Heart left ventricle (tissue), 16 donors: ENCODE data around the gene TSHZ1. TPM values are rescaled to one million over a fixed set of nuclear protein-coding genes. Genes with fewer than 3 reads are reported as not detected.
A peak's percentile ranks its signal among the peaks of the same experiment; 100 is the strongest.

ENCODE experiments used
- ATAC-seq, 4 donors: fragments of 200-7000 bp; cut with Tn5 transposase; one replicate each; pipeline ENCODE4 v1.9.1; 2020 to 2022; ENCODE audit warnings: moderate library complexity in 4 of 4, mild to moderate bottlenecking in 3 of 4, moderate number of reproducible peaks in 1 of 4
- DNase-seq, 5 donors: peaks; one replicate each; pipeline ENCODE4 v3.0.0-alpha.2; 2020
- H3K27ac ChIP-seq, 12 donors: fragments of 200-600 bp; sonication (generic) in 4 of 12; one replicate each; pipeline versions ENCODE4 v1.5.0 to v1.8.0; 2016 to 2022; ENCODE audit warnings: mild to moderate bottlenecking in 2 of 12
- H3K27me3 ChIP-seq, 9 donors: fragments of 200-600 bp; sonication (generic) in 2 of 9; one replicate each; pipeline versions ENCODE4 v1.5.1 to v1.8.0; 2016 to 2022; ENCODE audit warnings: mild to moderate bottlenecking in 3 of 9
- H3K36me3 ChIP-seq, 9 donors: fragments of 200-600 bp; sonication (generic) in 2 of 9; one replicate each; pipeline versions ENCODE4 v1.5.0 to v1.8.0; 2018 to 2022; ENCODE audit warnings: mild to moderate bottlenecking in 2 of 9
- H3K4me1 ChIP-seq, 12 donors: fragments of 200-600 bp; sonication (generic) in 4 of 12; one replicate each; pipeline versions ENCODE4 v1.5.0 to v1.8.0; 2016 to 2022; ENCODE audit warnings: mild to moderate bottlenecking in 3 of 12
- H3K4me3 ChIP-seq, 12 donors: fragments of 200-600 bp; sonication (generic) in 4 of 12; one replicate each; pipeline versions ENCODE4 v1.5.0 to v1.8.0; 2017 to 2022; ENCODE audit warnings: mild to moderate bottlenecking in 9 of 12, moderate library complexity in 4 of 12
- H3K9me3 ChIP-seq, 12 donors: fragments of 200-600 bp; sonication (generic) in 4 of 12; one replicate each; pipeline versions ENCODE4 v1.5.0 to v1.8.0; 2016 to 2022; ENCODE audit warnings: mild to moderate bottlenecking in 1 of 12
- POLR2A ChIP-seq, 2 donors: fragments of 450-650 bp; IDR thresholded peaks; one replicate each; pipeline ENCODE4 v1.6.1; 2017; ENCODE audit warnings: antibody characterized with exemption in 2 of 2, mild to moderate bottlenecking in 2 of 2, moderate library complexity in 2 of 2
- WGBS, 4 donors: extraction: QIAGEN DNeasy Blood & Tissue Kit in 2 of 4; methylation state at CpG; one replicate each; pipeline versions ENCODE4 v1.1.5 to v1.1.7; 2013 to 2018; 5-methylcytosine and 5-hydroxymethylcytosine counted together
- intact Hi-C, 10 donors: fragments of 100-400 bp; cut with DNase I; formaldehyde crosslinking; loops; one replicate each; pipeline versions ENCODE4 v1.11.1 to v1.14.2; 2022
- long read RNA-seq, 3 donors: library from polyadenylated mRNA; unstranded; transcript quantifications; one replicate each; pipeline ENCODE4 v2.0.0, GENCODE V29; 2020 to 2021
- polyA plus RNA-seq, 2 donors: library from polyadenylated mRNA; stranded (reverse); fragments of 200-250 nt; gene quantifications; one replicate each; pipeline ENCODE4 v1.2.3, GENCODE V29; 2013
- total RNA-seq, 9 donors: library from RNA; depleted of rRNA in 2 of 9; stranded (reverse); fragments of >200 nt in 2 of 9; fragmentation: NEBNext Ultra II Directional in 3 of 9; extraction: Animal tissue kit (Norgen Biotek cat#: 25700) in 3 of 9; gene quantifications; one replicate each; pipeline versions ENCODE4 v1.1.0 to v1.2.4, GENCODE V29; 2016 to 2023
- TF ChIP-seq, protein P1 (sequence below), 12 donors: fragments of 200-600 bp; sonication (generic) in 4 of 12; IDR thresholded peaks; one replicate each; pipeline versions ENCODE4 v1.5.0 to v1.8.0; 2018 to 2022; ENCODE audit warnings: antibody characterized with exemption in 12 of 12, mild to moderate bottlenecking in 5 of 12
- donor health status: ischemic (EF 13 %, LVEDD 7.1; RV severe dilation, severe dysfunction).
- donor health status: healthy with polysubstance abuse.
- donor health status: DM: no; HTN: yes; CAD: no.
- donor health status: DM: no; HTN: no; CAD: no.
- donor health status: ischemic (EF 25% LVEDD 6.9; RV normal size, moderate dysfunction).
- donor health status: ischemic (EF 25% LVEDD 5.7; RV mildly dilated, moderate dysfunction).
- donor health status: healthy.
- donor health status: DM: yes; HTN: yes; CAD: no.
- donor health status: ischemic (EF 35%, LVEDD 5.7; RV mildly dilated, moderate dysfunction).
- donor health status: nonischemic (EF 11% LVEDD 7.7; RV severe dilation, severe dysfunction).
- donor health status: DM: yes; HTN: yes; CAD: no.
- donor health status: PGD.
- donor health status: ischemic (EF 29% LVEDD 5.4; RV normal size, mild dysfunction).
- donor health status: nonischemic (EF 23%, LVEDD 6.1; RV moderate dilation, normal function).

TSHZ1 gene, protein sequence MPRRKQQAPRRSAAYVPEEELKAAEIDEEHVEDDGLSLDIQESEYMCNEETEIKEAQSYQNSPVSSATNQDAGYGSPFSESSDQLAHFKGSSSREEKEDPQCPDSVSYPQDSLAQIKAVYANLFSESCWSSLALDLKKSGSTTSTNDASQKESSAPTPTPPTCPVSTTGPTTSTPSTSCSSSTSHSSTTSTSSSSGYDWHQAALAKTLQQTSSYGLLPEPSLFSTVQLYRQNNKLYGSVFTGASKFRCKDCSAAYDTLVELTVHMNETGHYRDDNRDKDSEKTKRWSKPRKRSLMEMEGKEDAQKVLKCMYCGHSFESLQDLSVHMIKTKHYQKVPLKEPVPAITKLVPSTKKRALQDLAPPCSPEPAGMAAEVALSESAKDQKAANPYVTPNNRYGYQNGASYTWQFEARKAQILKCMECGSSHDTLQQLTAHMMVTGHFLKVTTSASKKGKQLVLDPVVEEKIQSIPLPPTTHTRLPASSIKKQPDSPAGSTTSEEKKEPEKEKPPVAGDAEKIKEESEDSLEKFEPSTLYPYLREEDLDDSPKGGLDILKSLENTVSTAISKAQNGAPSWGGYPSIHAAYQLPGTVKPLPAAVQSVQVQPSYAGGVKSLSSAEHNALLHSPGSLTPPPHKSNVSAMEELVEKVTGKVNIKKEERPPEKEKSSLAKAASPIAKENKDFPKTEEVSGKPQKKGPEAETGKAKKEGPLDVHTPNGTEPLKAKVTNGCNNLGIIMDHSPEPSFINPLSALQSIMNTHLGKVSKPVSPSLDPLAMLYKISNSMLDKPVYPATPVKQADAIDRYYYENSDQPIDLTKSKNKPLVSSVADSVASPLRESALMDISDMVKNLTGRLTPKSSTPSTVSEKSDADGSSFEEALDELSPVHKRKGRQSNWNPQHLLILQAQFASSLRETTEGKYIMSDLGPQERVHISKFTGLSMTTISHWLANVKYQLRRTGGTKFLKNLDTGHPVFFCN (N-terminal part only)
- 10 to 100 TPM; 14.7 to 27.9 (median 19.5) TPM for total RNA-seq
- polyA plus RNA-seq, result 1 to 10 TPM; 7.5 to 8.8 TPM
- long read RNA-seq, donor 1, full-length matches to known transcripts, result 17 of 20 reads
- long read RNA-seq, donor 1, partial matches to known transcripts, result 0 of 20 reads
- long read RNA-seq, donor 1, other reads (novel, unspliced or antisense), result 3 of 20 reads
- long read RNA-seq, donor 2, full-length matches to known transcripts, result 31 of 31 reads
- long read RNA-seq, donor 2, partial matches to known transcripts, result 0 of 31 reads
- long read RNA-seq, donor 2, other reads (novel, unspliced or antisense), result 0 of 31 reads
- long read RNA-seq, donor 3, full-length matches to known transcripts, result 24 of 25 reads
- long read RNA-seq, donor 3, partial matches to known transcripts, result 0 of 25 reads
- long read RNA-seq, donor 3, other reads (novel, unspliced or antisense), result 1 of 25 reads

DNA sequence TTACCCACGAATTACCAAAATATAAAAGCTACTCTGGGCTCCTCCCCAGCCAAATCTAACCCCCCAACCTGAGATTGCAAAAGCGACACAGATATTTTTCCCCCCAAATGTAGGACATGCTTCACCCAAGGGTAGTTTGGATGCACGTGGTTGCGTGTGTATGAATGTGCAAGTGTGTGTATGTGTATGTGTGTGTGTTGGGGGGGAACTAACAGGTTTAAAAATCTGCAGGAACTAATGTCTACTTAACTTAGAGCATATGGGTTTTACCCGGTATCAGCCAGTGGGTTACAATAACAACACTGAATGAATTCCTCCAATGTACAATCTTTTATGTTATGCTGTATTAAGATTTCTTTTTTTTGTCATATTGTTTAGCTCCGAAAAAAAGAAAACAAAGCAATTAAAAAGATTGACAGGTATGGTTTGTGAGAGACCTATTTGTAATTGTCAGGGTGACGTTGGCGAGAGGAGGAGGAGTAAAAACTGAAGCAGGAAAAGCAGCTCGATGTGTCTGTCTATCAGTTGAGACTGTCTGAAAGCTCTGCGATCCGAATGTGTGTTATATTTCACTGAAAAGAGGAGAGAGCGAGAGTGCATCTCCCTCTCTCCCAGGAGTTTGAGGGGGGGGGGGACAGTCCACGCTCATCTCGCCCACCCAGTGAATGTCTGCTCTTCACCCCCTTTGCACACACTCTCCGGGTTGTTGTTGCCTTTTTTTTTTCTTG lies at the start of gene TSHZ1:
TSS of gene TSHZ1 (plus strand) at position 524 of the 728 bp plus-strand sequence. CDS start 1,080 bp downstream, outside the sequence.
- Histone ChIP-seq H3K27ac (peak within 1 kb of the TSS; percentile 96 to 100 (median 99)), H3K9me3 (no peaks in the 10 kb centered on the region), H3K4me1 (peaks cover 7 to 61% (median 48%) of the 10 kb centered on the region in 12 donors), H3K27me3 (no peaks in the 10 kb centered on the region), H3K36me3 (no peaks in the 10 kb centered on the region), H3K4me3 (peak within 1 kb of the TSS; percentile 61 to 99 (median 96))
- DNase-seq (peak in 4 of 5 donors; percentile 58 to 79 (median 66)), ATAC-seq (peak; percentile 43 to 71 (median 54))
- intact Hi-C loops, result loop anchor here in 4 of 10 donors (2.0 to 10.0 kb wide), 4 partner anchors 37 to 247 kb away; no protein-coding TSS in a partner anchor
- TF ChIP-seq, protein P1, sequence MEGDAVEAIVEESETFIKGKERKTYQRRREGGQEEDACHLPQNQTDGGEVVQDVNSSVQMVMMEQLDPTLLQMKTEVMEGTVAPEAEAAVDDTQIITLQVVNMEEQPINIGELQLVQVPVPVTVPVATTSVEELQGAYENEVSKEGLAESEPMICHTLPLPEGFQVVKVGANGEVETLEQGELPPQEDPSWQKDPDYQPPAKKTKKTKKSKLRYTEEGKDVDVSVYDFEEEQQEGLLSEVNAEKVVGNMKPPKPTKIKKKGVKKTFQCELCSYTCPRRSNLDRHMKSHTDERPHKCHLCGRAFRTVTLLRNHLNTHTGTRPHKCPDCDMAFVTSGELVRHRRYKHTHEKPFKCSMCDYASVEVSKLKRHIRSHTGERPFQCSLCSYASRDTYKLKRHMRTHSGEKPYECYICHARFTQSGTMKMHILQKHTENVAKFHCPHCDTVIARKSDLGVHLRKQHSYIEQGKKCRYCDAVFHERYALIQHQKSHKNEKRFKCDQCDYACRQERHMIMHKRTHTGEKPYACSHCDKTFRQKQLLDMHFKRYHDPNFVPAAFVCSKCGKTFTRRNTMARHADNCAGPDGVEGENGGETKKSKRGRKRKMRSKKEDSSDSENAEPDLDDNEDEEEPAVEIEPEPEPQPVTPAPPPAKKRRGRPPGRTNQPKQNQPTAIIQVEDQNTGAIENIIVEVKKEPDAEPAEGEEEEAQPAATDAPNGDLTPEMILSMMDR (IDR thresholded peaks at IDR 0.05), result no peak
- TF ChIP-seq POLR2A (IDR thresholded peaks at IDR 0.05), result peak in 1 of 2 donors; percentile 81
- WGBS, 4 donors, result 1 to 2% (median 1%) methylated on average over 15 of the region's 15 CpGs

DNA sequence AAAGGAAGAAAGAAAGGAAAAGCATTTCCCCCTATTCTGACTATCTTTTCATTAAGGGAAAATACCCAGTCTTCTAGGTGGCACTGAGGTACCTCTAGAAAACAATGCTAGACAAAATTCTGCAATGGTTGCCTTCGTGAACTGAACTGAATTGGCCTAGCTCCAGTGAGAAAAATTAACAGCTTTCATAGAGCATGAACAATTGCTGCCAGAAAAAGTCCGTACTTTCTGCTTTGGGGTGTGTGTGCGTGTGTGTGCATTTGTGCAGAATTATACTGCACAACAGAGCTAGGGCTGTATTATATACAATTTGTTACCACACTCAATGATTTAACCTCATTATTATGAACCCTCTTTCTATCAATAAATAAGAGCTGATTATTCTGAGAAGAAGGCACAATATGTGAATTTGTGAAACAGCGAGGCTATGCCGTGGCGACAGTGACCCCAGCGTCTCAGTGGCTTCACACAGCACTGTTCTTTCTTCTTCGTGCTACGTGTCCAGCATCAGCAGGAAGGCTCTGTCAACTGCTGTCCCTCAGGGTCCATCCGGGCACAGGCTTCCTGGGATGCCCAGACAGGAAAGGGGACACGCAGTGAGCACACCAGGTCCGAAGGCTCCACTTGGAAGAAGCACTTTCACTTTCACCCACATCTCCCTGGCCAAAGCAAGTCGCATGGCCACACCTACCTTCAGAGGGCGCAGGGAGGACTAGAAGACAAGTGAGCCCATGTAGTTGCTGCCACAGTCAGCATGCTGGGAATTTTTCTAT lies 49.2 kb upstream of the TSHZ1 start:
- ATAC-seq, result peak; percentile 29 to 71 (median 54)
- Histone ChIP-seq H3K27me3 (no peaks in the 10 kb centered on the region), H3K4me1 (peaks cover 0 to 8% (median 0%) of the 10 kb centered on the region in 12 donors), H3K36me3 (no peaks in the 10 kb centered on the region), H3K9me3 (no peaks in the 10 kb centered on the region), H3K27ac (peak overlapping the region in 5 of 12 donors; percentile 7 to 39 (median 27)), H3K4me3 (peak overlapping the region in 11 of 12 donors; percentile 2 to 65 (median 47))
- WGBS, 4 donors, result 55 to 67% (median 65%) methylated on average over 14 of the region's 14 CpGs
- DNase-seq, result peak in 3 of 5 donors; percentile 34 to 37 (median 36)
- intact Hi-C loops, result loop anchor here in 6 of 10 donors (5.0 to 10.0 kb wide), 8 partner anchors 87 to 507 kb away; no protein-coding TSS in a partner anchor
- no peak for TF ChIP-seq POLR2A (IDR thresholded peaks at IDR 0.05)
- TF ChIP-seq, protein P1 (IDR thresholded peaks at IDR 0.05), result peak in 3 of 12 donors; percentile 10 to 26 (median 20)

DNA sequence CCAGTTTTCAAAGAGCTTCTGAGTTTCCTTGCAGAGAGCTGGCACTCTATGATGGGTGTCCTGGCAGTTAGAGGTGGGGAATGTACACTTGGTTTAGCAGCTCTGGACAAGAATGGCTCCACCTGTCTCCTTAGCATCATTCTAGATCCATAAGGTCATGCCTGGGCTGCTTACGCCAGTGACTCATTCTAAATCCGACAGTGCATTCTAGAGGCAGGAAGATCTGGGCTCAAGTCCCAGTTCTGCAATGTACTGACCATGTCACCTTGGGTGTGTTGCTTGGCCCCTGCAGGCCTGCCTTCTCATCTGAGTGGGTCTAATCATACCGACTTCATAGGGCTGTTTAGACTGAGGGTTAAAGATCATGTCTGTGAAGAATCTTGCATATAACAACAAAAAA lies 48.1 kb upstream of the TSHZ1 start:
- WGBS, 4 donors, result 17 to 35% (median 29%) methylated on average over 3 of the region's 3 CpGs
- H3K27ac ChIP-seq, result peak overlapping the region in 2 of 12 donors; percentile 13 to 19
- DNase-seq (peak in 4 of 5 donors; percentile 34 to 64 (median 48)), ATAC-seq (peak; percentile 73 to 92 (median 90))
- H3K4me1 ChIP-seq, result peaks cover 0 to 8% (median 0%) of the 10 kb centered on the region in 12 donors
- H3K27me3 ChIP-seq, result no peaks in the 10 kb centered on the region
- intact Hi-C loops, result loop anchor here in 6 of 10 donors (5.0 to 10.0 kb wide), 8 partner anchors 88 to 508 kb away; no protein-coding TSS in a partner anchor
- H3K4me3 ChIP-seq, result no peak overlapping the region
- no peaks in the 10 kb centered on the region for H3K36me3 ChIP-seq
- no peaks in the 10 kb centered on the region for H3K9me3 ChIP-seq
- TF ChIP-seq, protein P1 (IDR thresholded peaks at IDR 0.05), result peak in 5 of 12 donors; percentile 13 to 38 (median 21)
- no peak for TF ChIP-seq POLR2A (IDR thresholded peaks at IDR 0.05)
